ENCODE results near the gene LYPLA2.
A peak's percentile ranks its signal among the peaks of the same experiment; 100 is the strongest.
"Not testable (repeated sequence)": the region's sequence is repeated elsewhere in the genome, so short reads cannot be mapped to it uniquely, and the experiment has no call there.

LYPLA2 gene

GRCh38 chr1:23779826-23780371, 11.0 kb upstream of the LYPLA2 start:
- peak; percentile 45 to 72 (median 67) for DNase-seq

DNA sequence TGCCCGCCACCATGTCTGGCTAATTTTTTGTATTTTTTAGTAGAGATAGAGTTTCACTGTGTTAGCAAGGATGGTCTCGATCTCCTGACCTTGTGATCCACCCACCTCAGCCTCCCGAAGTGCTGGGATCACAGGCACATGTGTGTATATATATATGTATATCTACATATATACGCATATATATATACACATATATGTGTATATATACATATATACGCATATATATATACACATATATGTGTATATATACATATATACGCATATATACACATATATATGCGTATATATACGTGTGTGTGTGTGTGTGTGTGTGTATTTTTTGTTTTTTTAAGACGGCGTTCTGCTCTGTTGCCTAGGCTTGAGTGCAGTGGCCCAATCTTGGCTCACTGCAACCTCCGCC, 7.8 kb upstream of the LYPLA2 start:
- not testable (repeated sequence) for DNase-seq

GRCh38 chr1:23784846-23785245, 6.1 kb upstream of the LYPLA2 start:
- DNase-seq, result peak in 1 of 3 donors; percentile 16

- DNase-seq, result no peak
Observed at GRCh38 chr1:23787701-23788100, 3.2 kb upstream of the LYPLA2 start.

DNA sequence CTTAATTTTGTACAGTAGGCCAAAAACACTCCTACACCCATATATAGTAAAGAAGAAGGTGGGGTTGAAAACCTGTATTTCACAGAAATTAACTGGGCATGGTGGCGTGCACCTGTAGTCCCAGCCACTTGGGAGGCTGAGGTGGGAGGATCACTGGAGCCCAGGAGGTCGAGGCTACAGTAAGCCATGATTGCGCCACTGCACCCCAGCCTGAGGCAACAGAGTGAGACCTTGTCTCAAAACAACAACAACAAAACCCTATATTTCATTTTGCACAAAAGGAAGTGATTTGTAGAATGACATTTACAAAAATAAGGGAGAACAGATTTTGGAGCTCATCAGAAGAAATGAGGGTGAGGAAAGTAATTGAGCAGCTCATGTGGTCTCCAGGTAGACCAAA, 2.2 kb upstream of the LYPLA2 start:
- no peak for DNase-seq

GRCh38 chr1:23791516-23792047, 637 bp downstream of the LYPLA2 start:
- peak in 1 of 3 donors; percentile 31 for DNase-seq

DNA sequence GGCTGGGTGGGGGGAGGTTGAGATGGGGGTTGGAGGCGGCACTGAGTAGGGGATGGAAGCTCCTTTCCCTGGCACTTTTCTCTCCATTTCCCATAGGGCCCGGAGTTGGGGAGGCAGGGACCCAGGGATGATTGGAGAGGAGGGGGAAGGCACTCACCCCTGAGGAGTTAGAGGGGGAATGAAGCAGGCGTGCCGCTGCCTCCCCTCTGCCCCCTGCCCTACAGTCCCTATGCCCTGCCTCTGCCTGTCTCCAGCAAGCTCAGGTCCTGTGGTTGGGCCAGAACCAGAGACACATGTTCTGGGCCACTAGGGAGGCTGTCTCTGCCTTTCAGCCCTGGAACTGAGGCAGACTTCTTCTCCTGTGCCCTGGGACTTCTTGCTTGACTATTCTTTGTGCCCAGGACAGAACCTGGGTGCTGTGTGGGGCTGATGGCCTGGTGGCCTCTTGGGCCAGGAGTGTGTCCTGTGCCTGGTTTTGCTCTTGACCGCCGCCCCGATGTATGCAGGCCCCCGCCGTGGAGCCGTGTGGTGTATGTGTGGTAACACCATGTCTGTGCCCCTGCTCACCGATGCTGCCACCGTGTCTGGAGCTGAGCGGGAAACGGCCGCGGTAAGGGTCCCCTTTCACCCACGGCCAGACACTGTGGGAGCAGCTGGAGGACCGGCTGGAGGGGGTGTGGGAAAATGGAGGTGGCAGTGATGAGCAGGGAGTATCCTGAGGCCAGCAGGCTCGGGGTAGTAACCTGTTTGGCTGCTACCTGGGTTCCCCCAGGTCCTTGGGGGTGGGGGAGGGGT, 1.4 kb downstream of the LYPLA2 start:
- DNase-seq, result no peak

DNA sequence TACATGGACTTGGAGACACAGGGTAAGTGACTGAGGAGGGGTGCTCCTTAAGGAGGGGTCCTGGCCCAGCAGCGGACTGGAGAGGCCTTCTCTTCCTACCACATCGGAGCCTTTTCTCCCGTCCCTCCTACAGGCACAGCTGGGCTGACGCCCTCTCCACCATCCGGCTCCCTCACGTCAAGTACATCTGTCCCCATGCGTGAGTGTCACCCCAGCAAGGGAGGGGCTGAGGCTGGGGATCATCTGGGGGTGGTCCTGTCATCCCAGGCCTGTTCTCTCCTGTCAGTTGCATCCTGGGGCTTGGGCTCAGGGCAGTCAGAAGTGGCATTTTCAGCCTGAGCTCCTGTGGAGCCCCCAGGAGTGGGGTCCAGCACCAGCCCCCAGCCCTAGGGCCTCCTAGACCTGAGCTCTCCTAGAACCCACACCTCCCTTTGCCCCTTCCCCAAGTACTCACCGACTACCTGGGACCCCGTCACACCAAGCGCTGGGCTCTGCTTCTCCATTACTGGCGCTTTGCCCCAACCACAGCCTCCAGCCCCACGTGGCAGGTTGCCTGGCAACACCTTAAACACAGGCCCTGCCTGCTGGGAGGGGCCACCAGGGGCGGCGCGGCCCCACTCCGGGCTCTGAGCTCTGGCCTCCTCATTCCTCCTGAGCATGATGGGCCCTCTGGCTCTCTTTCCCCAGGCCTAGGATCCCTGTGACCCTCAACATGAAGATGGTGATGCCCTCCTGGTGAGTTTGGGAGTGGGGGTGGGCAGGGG, 2.3 kb downstream of the LYPLA2 start:
- peak in 1 of 3 donors; percentile 28 for DNase-seq

DNA sequence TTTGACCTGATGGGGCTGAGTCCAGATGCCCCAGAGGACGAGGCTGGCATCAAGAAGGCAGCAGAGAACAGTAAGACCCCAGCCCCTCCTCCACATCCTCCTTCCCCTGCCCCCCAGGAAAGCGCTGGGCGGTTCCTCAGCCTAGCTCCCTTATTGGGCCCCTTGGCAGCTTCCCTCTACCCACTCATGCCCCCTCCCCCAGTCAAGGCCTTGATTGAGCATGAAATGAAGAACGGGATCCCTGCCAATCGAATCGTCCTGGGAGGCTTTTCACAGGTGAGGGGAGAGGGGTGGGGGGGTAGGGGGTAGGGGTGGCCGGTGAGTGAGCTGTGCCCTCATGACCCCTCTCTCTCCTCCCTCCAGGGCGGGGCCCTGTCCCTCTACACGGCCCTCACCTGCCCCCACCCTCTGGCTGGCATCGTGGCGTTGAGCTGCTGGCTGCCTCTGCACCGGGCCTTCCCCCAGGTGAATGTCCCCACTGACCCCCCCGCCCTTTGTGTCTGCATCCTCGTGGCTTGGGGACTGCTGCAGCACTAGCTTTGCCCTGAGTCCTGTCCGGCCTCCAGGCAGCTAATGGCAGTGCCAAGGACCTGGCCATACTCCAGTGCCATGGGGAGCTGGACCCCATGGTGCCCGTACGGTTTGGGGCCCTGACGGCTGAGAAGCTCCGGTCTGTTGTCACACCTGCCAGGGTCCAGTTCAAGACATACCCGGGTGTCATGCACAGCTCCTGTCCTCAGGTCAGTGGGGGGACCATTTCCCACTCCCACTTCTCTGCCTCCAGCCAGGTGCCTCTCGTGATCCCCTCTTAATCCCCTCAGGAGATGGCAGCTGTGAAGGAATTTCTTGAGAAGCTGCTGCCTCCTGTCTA, 3.2 kb downstream of the LYPLA2 start:
- no peak for DNase-seq

DNA sequence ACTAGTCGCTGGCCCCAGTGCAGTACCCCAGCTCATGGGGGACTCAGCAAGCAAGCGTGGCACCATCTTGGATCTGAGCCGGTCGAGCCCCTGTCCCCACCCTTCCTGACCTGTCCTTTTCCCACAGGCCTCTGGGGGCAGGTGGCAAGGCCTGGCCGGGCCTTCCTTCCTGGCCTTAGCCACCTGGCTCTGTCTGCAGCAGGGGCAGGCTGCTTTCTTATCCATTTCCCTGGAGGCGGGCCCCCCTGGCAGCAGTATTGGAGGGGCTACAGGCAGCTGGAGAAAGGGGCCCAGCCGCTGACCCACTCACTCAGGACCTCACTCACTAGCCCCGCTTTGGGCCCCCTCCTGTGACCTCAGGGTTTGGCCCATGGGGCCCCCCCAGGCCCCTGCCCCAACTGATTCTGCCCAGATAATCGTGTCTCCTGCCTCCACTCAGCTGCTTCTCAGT, 3.8 kb downstream of the LYPLA2 start:
- DNase-seq, result not testable (repeated sequence)

GRCh38 chr1:23795676-23796465, 4.9 kb downstream of the LYPLA2 start:
- DNase-seq, result no peak

- no peak for DNase-seq
Observed at GRCh38 chr1:23796466-23797271, 5.7 kb downstream of the LYPLA2 start.

- no peak for DNase-seq
Observed at GRCh38 chr1:23797478-23798448, 6.8 kb downstream of the LYPLA2 start.

- peak in 2 of 3 donors; percentile 22 to 50 for DNase-seq
Observed at GRCh38 chr1:23798662-23799142, 7.8 kb downstream of the LYPLA2 start.

DNA sequence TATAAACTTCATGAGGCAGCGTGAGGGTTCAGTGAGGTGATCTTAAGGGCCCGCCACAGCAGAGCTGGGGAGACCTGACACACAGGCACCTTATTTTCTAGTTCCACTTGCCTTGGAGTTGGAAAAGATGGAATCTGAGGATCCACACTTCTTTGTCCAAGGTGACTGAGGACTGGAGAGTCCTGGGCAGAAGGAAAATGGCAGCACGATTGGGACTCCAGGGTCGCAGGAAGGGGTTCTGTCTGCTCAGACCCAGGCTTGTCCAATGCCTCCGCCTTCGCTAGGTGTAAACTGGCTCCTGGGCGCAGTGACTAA, 8.3 kb downstream of the LYPLA2 start:
- no peak for DNase-seq

DNA sequence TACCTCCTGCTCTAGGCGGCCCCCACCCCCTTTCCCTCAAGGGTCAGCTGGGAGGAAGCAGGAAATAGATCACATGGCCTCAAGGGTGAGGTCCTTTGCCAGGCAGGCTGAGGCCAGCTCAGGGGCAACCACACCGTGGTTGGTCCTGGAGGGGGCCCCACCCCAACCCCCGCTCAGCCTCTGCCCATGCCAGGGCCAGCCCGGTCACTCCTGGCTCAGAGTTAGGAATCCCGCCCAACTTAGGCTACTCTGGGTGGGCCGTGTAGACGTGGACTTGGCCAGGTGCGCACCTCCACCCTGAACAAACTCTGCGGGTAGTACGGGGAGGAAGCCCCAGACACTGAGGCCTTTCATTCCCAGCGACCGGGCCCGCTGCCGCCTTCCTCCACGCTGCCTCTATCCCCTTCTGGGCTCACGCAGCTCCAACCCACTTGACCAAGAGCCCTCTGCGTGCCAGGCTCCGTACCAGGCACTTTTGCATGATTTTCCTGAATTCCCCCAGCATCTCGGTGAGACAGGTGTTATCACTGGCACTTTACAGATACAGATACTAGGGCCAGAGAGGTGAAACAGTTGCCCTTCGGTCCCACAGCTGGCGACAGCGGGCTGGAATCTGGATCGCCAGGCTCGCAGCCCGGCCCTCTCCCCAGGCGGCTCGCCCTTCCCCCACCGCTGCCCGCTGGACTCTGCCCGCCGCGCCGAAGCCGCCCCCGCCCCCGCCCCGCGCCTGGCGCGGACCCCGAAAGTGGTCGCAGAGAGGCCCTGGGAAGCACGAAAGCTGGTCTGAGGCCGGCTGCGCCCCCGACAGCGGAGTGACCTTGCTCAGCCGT, 8.8 kb downstream of the LYPLA2 start:
- DNase-seq, result peak in 2 of 3 donors; percentile 38 to 54

- DNase-seq, result peak; percentile 96 to 99 (median 98)
Observed at GRCh38 chr1:23800400-23801337, 9.7 kb downstream of the LYPLA2 start, which contains the start of gene GALE. GALE (minus strand) TSS chr1:23800754; CDS start chr1:23799007, 1,747 bp downstream.
